Neural progenitor cell (in vitro differentiated cells): Measurements from ENCODE around the gene DYSF. TPM values are rescaled to one million over a fixed set of nuclear protein-coding genes. Genes with fewer than 3 reads are reported as not detected.
"Not testable (repeated sequence)": the region's sequence is repeated elsewhere in the genome, so short reads cannot be mapped to it uniquely, and the experiment has no call there.

ENCODE experiments used
- DNase-seq: peaks from one replicate; pipeline ENCODE4 v3.0.0-alpha.2; 2016; ENCODE audit warnings: low spot score
- H2AFZ ChIP-seq: fragments of 200-600 bp; sonication (generic); replicated peaks from 2 replicates; pipeline ENCODE4 v1.6.1; 2016; ENCODE audit warnings: antibody characterized with exemption
- H3F3A ChIP-seq: fragments of 200-600 bp; sonication (generic); 2 replicates; pipeline ENCODE4 v1.6.1; 2016; ENCODE audit warnings: antibody characterized with exemption, low read depth
- H3K27ac ChIP-seq: fragments of 200-600 bp; sonication (generic); 2 replicates; pipeline ENCODE4 v1.5.1; 2016; ENCODE audit warnings: mild to moderate bottlenecking
- H3K27me3 ChIP-seq: fragments of 200-600 bp; sonication (generic); 2 replicates; pipeline ENCODE4 v1.6.1; 2016; ENCODE audit warnings: mild to moderate bottlenecking, moderate library complexity
- H3K36me3 ChIP-seq: fragments of 200-600 bp; sonication (generic); 2 replicates; pipeline ENCODE4 v1.5.1; 2016
- H3K4me1 ChIP-seq: fragments of 200-600 bp; sonication (generic); 2 replicates; pipeline ENCODE4 v1.6.1; 2016; ENCODE audit warnings: mixed run types
- H3K4me2 ChIP-seq: fragments of 200-600 bp; sonication (generic); 2 replicates; pipeline ENCODE4 v1.6.1; 2016
- H3K4me3 ChIP-seq: fragments of 200-600 bp; sonication (generic); 2 replicates; pipeline ENCODE4 v1.5.1; 2016
- H3K79me2 ChIP-seq: fragments of 200-600 bp; sonication (generic); 2 replicates; pipeline ENCODE4 v1.6.1; 2016; ENCODE audit warnings: low read depth
- H3K9ac ChIP-seq: fragments of 200-600 bp; sonication (generic); 2 replicates; pipeline ENCODE4 v1.6.1; 2016
- H3K9me3 ChIP-seq: fragments of 200-600 bp; sonication (generic); 2 replicates; pipeline ENCODE4 v1.5.1; 2016; ENCODE audit warnings: low read depth
- H4K20me1 ChIP-seq: fragments of 200-600 bp; sonication (generic); 2 replicates; pipeline ENCODE4 v1.6.1; 2016; ENCODE audit warnings: low read depth
- H3K27ac Mint-ChIP-seq: 3 replicates; pipeline ENCODE4 v1.8.0; 2021; ENCODE audit warnings: mixed read lengths
- H3K27me3 Mint-ChIP-seq: 2 replicates; pipeline ENCODE4 v1.8.0; 2022; ENCODE audit warnings: low read depth, mild to moderate bottlenecking, inconsistent platforms, moderate library complexity, mixed read lengths; ENCODE audit not compliant: insufficient read depth
- H3K36me3 Mint-ChIP-seq: 3 replicates; pipeline ENCODE4 v1.8.0; 2021; ENCODE audit warnings: mixed read lengths
- H3K4me1 Mint-ChIP-seq: 3 replicates; pipeline ENCODE4 v1.8.0; 2021; ENCODE audit warnings: mixed read lengths
- H3K4me3 Mint-ChIP-seq: 3 replicates; pipeline ENCODE4 v1.8.0; 2021; ENCODE audit warnings: mild to moderate bottlenecking, moderate library complexity, mixed read lengths
- H3K9me3 Mint-ChIP-seq: 3 replicates; pipeline ENCODE4 v1.8.0; 2020; ENCODE audit warnings: mixed read lengths
- CTCF ChIP-seq: fragments of 200-600 bp; sonication (generic); IDR thresholded peaks from 2 replicates; pipeline ENCODE4 v1.5.1; 2017; ENCODE audit warnings: antibody characterized with exemption, mild to moderate bottlenecking
- EZH2 ChIP-seq: fragments of 200-600 bp; sonication (generic); IDR thresholded peaks from 2 replicates; pipeline ENCODE4 v1.6.1; 2017; ENCODE audit warnings: antibody characterized with exemption, mild to moderate bottlenecking, moderate library complexity
- EZH2phosphoT487 ChIP-seq: fragments of 200-600 bp; sonication (generic); IDR thresholded peaks from 2 replicates; pipeline ENCODE4 v1.6.1; 2017; ENCODE audit warnings: antibody characterized with exemption
- total RNA-seq: library from RNA; depleted of rRNA; stranded (reverse); fragments of >200 nt; gene quantifications from 2 replicates; pipeline ENCODE4 v1.2.3, GENCODE V29; 2015; ENCODE audit warnings: low replicate concordance

DYSF gene
- total RNA-seq, result 0.39 and 1.1 TPM in 2 replicates

- H3K27ac Mint-ChIP-seq, result no peak within 1 kb of the TSS
Measured at GRCh38 chr2:71453404-71454220, at the start of gene DYSF. Gene DYSF, plus strand, starts transcription at chr2:71453561.

DNA sequence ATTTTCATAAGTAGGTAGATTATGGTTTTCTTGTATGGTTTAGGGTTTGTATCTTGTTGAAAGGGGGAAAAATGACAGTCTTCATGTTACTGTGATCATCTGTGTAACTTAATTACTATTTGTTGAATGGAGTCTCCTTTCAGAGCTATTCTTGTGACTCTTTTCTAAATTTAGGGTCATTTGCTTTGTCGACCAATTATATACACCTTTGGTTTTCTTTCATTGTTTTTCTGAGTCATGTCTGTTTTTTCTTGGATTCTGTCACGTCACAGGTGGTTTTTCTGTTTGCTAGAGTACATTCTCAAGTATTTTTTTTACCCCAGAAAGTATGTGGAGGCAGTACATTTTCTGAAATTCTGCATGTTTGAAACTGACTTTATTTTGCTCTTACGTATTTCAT is 43.8 kb upstream of the DYSF start:
- H3K27ac Mint-ChIP-seq, result no peak overlapping the region
- Histone ChIP-seq H3K4me1 (no peaks in the 10 kb centered on the region), H3K27ac (no peak overlapping the region), H3K9ac (no peak overlapping the region), H3K79me2 (peaks cover 15% of the 10 kb centered on the region), H3K9me3 (no peaks in the 10 kb centered on the region), H3F3A (peaks cover 18% of the 10 kb centered on the region), H3K4me3 (no peak overlapping the region), H3K27me3 (no peaks in the 10 kb centered on the region), H3K36me3 (peaks cover 49% of the 10 kb centered on the region), H2AFZ (no peak overlapping the region), H4K20me1 (no peaks in the 10 kb centered on the region), H3K4me2 (no peak overlapping the region)
- peaks cover 4% of the 10 kb centered on the region for H3K9me3 Mint-ChIP-seq
- peaks cover 35% of the 10 kb centered on the region for H3K36me3 Mint-ChIP-seq
- no peak for DNase-seq
- H3K4me1 Mint-ChIP-seq, result no peaks in the 10 kb centered on the region
- no peak overlapping the region for H3K4me3 Mint-ChIP-seq
- no peaks in the 10 kb centered on the region for H3K27me3 Mint-ChIP-seq
- no peak for TF ChIP-seq EZH2phosphoT487
- TF ChIP-seq CTCF, result no peak
- TF ChIP-seq EZH2, result no peak

More at GRCh38 chr2:71453404-71454220, at the start of gene DYSF:
- Mint-ChIP-seq H3K4me1 (peaks cover 31% of the 10 kb centered on the region), H3K36me3 (no peaks in the 10 kb centered on the region), H3K27me3 (peaks cover 23% of the 10 kb centered on the region), H3K4me3 (peak within 1 kb of the TSS; percentile 74), H3K9me3 (peaks cover 2% of the 10 kb centered on the region)
- peak within 1 kb of the TSS; percentile 89 for H2AFZ ChIP-seq
- peaks cover 26% of the 10 kb centered on the region for H3F3A ChIP-seq
- no peak within 1 kb of the TSS for H3K9ac ChIP-seq
- TF ChIP-seq EZH2phosphoT487 (peak; percentile 62), EZH2 (peak; percentile 70), CTCF (no peak)
- H3K27me3 ChIP-seq, result peaks cover 40% of the 10 kb centered on the region
- no peaks in the 10 kb centered on the region for H3K36me3 ChIP-seq
- peak within 1 kb of the TSS; percentile 51 for H3K4me3 ChIP-seq
- DNase-seq, result peak; percentile 88
- H3K27ac ChIP-seq, result no peak within 1 kb of the TSS
- H3K9me3 ChIP-seq, result no peaks in the 10 kb centered on the region
- H3K4me1 ChIP-seq, result peaks cover 32% of the 10 kb centered on the region
- no peaks in the 10 kb centered on the region for H3K79me2 ChIP-seq
- peak within 1 kb of the TSS; percentile 95 for H3K4me2 ChIP-seq
- H4K20me1 ChIP-seq, result peaks cover 5% of the 10 kb centered on the region

GRCh38 chr2:71410696-71411095 is 42.7 kb upstream of the DYSF start:
- no peak overlapping the region for H3K4me3 Mint-ChIP-seq
- TF ChIP-seq EZH2, result no peak
- TF ChIP-seq EZH2phosphoT487, result no peak
- TF ChIP-seq CTCF, result no peak
- H3F3A ChIP-seq, result peaks cover 18% of the 10 kb centered on the region
- peaks cover 4% of the 10 kb centered on the region for H3K9me3 Mint-ChIP-seq
- H3K79me2 ChIP-seq, result peaks cover 15% of the 10 kb centered on the region
- no peak overlapping the region for H3K9ac ChIP-seq
- no peak overlapping the region for H3K27ac ChIP-seq
- H2AFZ ChIP-seq, result no peak overlapping the region
- H3K36me3 ChIP-seq, result peaks cover 43% of the 10 kb centered on the region
- no peaks in the 10 kb centered on the region for H4K20me1 ChIP-seq
- H3K36me3 Mint-ChIP-seq, result peaks cover 32% of the 10 kb centered on the region
- DNase-seq, result no peak
- H3K4me1 Mint-ChIP-seq, result no peaks in the 10 kb centered on the region
- no peaks in the 10 kb centered on the region for H3K9me3 ChIP-seq
- H3K27ac Mint-ChIP-seq, result no peak overlapping the region
- H3K27me3 Mint-ChIP-seq, result no peaks in the 10 kb centered on the region
- no peak overlapping the region for H3K4me3 ChIP-seq
- H3K4me1 ChIP-seq, result no peaks in the 10 kb centered on the region
- no peak overlapping the region for H3K4me2 ChIP-seq
- H3K27me3 ChIP-seq, result no peaks in the 10 kb centered on the region

- H3K4me1 Mint-ChIP-seq, H3K27me3 ChIP-seq, H3K27ac Mint-ChIP-seq, H3K27ac ChIP-seq, H2AFZ ChIP-seq, H3K9ac ChIP-seq, H3K36me3 Mint-ChIP-seq, DNase-seq, H4K20me1 ChIP-seq, H3K9me3 Mint-ChIP-seq, H3K27me3 Mint-ChIP-seq, H3K9me3 ChIP-seq: not testable (repeated sequence)
- peaks cover 16% of the 10 kb centered on the region for H3K4me1 ChIP-seq
- peak overlapping the region; percentile 51 for H3K4me3 ChIP-seq
- H3K36me3 ChIP-seq, result peaks cover 19% of the 10 kb centered on the region
- H3F3A ChIP-seq, result peaks cover 16% of the 10 kb centered on the region
- H3K4me2 ChIP-seq, result peak overlapping the region; percentile 61
- peak overlapping the region; percentile 88 for H3K4me3 Mint-ChIP-seq
- peaks cover 43% of the 10 kb centered on the region for H3K79me2 ChIP-seq
Measured at GRCh38 chr2:71416866-71417265, 36.5 kb upstream of the DYSF start.
